Measurements from ENCODE around the gene MAFG. TPM values are rescaled to one million over a fixed set of nuclear protein-coding genes. Genes with fewer than 3 reads are reported as not detected.

Gene MAFG
- total and polyA plus RNA-seq, 2 experiments from 2014 or later, result 21.3 to 28.5 TPM

DNA sequence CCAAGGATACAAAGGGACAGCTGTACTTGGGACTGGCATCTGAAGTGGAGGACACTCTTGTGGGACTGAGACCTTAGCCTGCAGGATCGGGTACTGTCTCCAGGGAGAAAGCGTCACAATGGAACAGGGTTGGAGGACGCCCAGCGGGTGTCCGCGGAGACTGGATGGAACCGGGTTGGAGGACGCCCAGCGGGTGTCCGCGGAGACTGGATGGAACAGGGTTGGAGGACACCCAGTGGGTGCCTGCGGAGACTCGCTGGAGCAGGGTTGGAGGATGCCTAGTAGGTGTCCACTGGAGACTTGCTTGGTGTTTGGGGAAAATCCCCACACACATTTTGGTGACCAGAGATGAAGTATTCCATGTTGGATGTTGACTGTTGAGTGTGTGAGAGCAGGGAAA lies 19.7 kb upstream of the MAFG start, which contains the start of gene MYADML2:
Gene MYADML2 (minus strand): TSS at position 45 of the 400 bp plus-strand sequence. CDS start 5,492 bp downstream, outside the sequence.
- no peaks in the 10 kb centered on the region for H3K27me3 ChIP-seq
- H3K79me2 ChIP-seq, result no peaks in the 10 kb centered on the region
- H3K4me3 ChIP-seq, result no peak within 1 kb of the TSS
- no peak for DNase-seq (ENCODE audit: low spot score)
- no peaks in the 10 kb centered on the region for H4K20me1 ChIP-seq (ENCODE audit: insufficient read depth, poor library complexity, severe bottlenecking)
- H3K4me2 ChIP-seq, result no peak within 1 kb of the TSS
- H3K9me3 ChIP-seq (ENCODE audit: low read depth), result no peaks in the 10 kb centered on the region
- no peak within 1 kb of the TSS for H3K27ac ChIP-seq
- no peaks in the 10 kb centered on the region for H3K4me1 ChIP-seq (ENCODE audit: insufficient read depth)
- H2AFZ ChIP-seq, result no peak within 1 kb of the TSS
- WGBS (ENCODE audit: low lambda C conversion rate, missing lambda C conversion rate), result 86% methylated on average over 13 of the region's 13 CpGs
- no peaks in the 10 kb centered on the region for H3K36me3 ChIP-seq (replicated peaks; ENCODE audit: insufficient read depth, low read depth)
- H3K9me2 ChIP-seq (replicated peaks; ENCODE audit: insufficient read depth), result no peaks in the 10 kb centered on the region
- TF ChIP-seq, protein P1, sequence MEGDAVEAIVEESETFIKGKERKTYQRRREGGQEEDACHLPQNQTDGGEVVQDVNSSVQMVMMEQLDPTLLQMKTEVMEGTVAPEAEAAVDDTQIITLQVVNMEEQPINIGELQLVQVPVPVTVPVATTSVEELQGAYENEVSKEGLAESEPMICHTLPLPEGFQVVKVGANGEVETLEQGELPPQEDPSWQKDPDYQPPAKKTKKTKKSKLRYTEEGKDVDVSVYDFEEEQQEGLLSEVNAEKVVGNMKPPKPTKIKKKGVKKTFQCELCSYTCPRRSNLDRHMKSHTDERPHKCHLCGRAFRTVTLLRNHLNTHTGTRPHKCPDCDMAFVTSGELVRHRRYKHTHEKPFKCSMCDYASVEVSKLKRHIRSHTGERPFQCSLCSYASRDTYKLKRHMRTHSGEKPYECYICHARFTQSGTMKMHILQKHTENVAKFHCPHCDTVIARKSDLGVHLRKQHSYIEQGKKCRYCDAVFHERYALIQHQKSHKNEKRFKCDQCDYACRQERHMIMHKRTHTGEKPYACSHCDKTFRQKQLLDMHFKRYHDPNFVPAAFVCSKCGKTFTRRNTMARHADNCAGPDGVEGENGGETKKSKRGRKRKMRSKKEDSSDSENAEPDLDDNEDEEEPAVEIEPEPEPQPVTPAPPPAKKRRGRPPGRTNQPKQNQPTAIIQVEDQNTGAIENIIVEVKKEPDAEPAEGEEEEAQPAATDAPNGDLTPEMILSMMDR (IDR thresholded peaks at IDR 0.05; ENCODE audit: poor library complexity), result no peak
- no peak for TF ChIP-seq EZH2 (IDR thresholded peaks at IDR 0.05; ENCODE audit: borderline replicate concordance)
- no peak for TF ChIP-seq EZH2phosphoT487 (IDR thresholded peaks at IDR 0.05; ENCODE audit: low read depth, severe bottlenecking, unreplicated experiment)

GRCh38 chr17:81944858-81945257 lies 17.3 kb upstream of the MAFG start:
- H3K27ac ChIP-seq, result no peak overlapping the region
- H3K9me2 ChIP-seq (replicated peaks; ENCODE audit: insufficient read depth), result no peaks in the 10 kb centered on the region
- no peaks in the 10 kb centered on the region for H4K20me1 ChIP-seq (ENCODE audit: insufficient read depth, poor library complexity, severe bottlenecking)
- H3K4me2 ChIP-seq, result no peak overlapping the region
- H2AFZ ChIP-seq, result no peak overlapping the region
- H3K4me1 ChIP-seq (ENCODE audit: insufficient read depth), result no peaks in the 10 kb centered on the region
- WGBS (ENCODE audit: low lambda C conversion rate, missing lambda C conversion rate), result 89% methylated on average over 9 of the region's 9 CpGs
- TF ChIP-seq, protein P1 (IDR thresholded peaks at IDR 0.05; ENCODE audit: poor library complexity), result no peak
- no peak for TF ChIP-seq EZH2phosphoT487 (IDR thresholded peaks at IDR 0.05; ENCODE audit: low read depth, severe bottlenecking, unreplicated experiment)
- TF ChIP-seq EZH2 (IDR thresholded peaks at IDR 0.05; ENCODE audit: borderline replicate concordance), result no peak
- H3K4me3 ChIP-seq, result no peak overlapping the region
- H3K79me2 ChIP-seq, result no peaks in the 10 kb centered on the region
- H3K36me3 ChIP-seq (replicated peaks; ENCODE audit: insufficient read depth, low read depth), result no peaks in the 10 kb centered on the region
- no peak for DNase-seq (ENCODE audit: low spot score)
- H3K9me3 ChIP-seq (ENCODE audit: low read depth), result no peaks in the 10 kb centered on the region
- no peaks in the 10 kb centered on the region for H3K27me3 ChIP-seq

- Histone ChIP-seq H3K4me1 (ENCODE audit: insufficient read depth) (no peaks in the 10 kb centered on the region), H3K36me3 (replicated peaks; ENCODE audit: insufficient read depth, low read depth) (no peaks in the 10 kb centered on the region), H3K9me3 (ENCODE audit: low read depth) (no peaks in the 10 kb centered on the region), H3K27me3 (no peaks in the 10 kb centered on the region), H4K20me1 (ENCODE audit: insufficient read depth, poor library complexity, severe bottlenecking) (no peaks in the 10 kb centered on the region), H3K4me3 (no peak overlapping the region), H3K9me2 (replicated peaks; ENCODE audit: insufficient read depth) (no peaks in the 10 kb centered on the region), H2AFZ (no peak overlapping the region), H3K79me2 (no peaks in the 10 kb centered on the region), H3K27ac (no peak overlapping the region), H3K4me2 (no peak overlapping the region)
- 84% methylated on average over 5 of the region's 12 CpGs for WGBS (ENCODE audit: low lambda C conversion rate, missing lambda C conversion rate)
- DNase-seq (ENCODE audit: low spot score), result no peak
- TF ChIP-seq, protein P1 (IDR thresholded peaks at IDR 0.05; ENCODE audit: poor library complexity), result no peak
- TF ChIP-seq EZH2phosphoT487 (IDR thresholded peaks at IDR 0.05; ENCODE audit: low read depth, severe bottlenecking, unreplicated experiment), result no peak
- TF ChIP-seq EZH2 (IDR thresholded peaks at IDR 0.05; ENCODE audit: borderline replicate concordance), result no peak
Measured at GRCh38 chr17:81942167-81942553, 14.6 kb upstream of the MAFG start.

Data from hepatocyte (in vitro differentiated cells).